IPS-11a (cell line): Measurements from ENCODE around the gene KIF26A.
"Not testable (repeated sequence)": the region's sequence is repeated elsewhere in the genome, so short reads cannot be mapped to it uniquely, and the experiment has no call there.

Source experiments
- H3K4me3 ChIP-seq: one replicate; pipeline ENCODE4 v1.5.1; 2013; ENCODE audit warnings: low read depth, low read length, control low read depth

Gene KIF26A

DNA sequence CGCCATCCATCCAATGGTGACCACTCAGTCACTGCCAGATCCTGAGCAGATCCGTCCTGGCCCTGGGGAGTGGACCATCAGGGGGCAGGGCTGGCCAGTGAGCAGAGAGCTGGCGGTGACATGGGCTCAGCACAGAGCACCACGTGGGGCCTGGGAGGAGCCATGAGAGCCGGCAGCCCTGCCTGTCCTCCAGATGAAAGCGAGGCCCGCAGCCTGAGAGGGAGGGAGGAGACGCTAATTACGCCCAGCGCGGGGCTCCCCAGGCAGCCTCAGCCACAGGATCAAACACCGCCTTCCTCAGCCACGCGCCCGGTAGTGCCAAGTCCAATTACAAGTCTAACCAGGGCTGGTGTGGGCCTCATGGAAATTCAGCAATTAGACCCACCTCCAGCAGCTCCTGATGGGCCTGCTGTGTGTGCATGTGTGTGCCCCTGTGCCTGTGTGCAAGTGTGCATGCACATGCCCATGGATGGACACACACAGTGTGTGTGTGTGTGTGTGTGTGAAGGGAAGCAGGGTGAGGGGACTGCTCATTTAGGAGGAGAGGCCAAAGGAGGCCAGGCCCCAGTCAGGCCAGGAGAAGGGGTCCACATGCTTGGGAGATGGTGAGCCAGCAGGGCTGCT, 68.0 kb downstream of the KIF26A start:
- no peak overlapping the region for H3K4me3 ChIP-seq

DNA sequence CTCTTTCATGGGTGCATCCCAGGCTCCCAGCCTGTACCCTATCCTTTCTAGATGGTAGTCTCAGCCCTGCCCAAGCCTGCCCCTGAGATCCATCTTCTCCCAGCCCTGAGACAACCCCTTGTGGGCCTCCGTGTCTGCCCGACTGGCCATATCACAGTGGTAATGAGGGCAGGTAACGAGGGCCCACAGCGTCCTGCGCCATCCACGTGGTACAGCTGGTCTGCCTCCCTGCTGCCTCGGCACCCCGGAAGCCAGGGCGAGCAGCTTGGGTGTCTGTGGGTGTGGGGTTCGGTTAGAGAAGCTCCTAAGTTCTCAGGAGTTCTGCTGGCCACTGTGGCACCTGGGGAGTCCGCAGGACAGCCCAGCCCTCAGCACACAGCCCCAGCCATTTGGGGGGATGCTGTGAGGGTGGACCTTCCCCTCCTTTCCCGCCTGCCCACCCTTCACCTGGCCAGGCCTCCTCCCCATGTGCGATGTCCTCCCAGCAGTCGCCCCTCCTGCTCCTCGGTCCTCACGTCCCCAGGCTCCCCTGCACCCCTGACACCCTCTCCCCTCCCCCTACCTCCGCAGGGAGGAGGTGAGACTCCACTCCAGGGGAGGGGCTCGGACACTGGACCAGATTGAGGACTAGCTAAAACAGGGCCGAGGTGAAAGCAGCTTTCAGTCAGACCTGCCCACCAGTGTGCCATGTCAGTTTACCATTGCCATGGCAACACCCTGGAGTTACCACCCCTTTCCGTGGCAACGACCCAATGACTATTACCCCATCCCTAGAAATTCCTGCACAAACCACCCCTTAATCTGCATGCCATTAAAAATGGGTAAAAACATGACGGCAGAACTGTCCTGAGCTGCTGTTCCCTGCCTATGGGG, 69.0 kb downstream of the KIF26A start:
- H3K4me3 ChIP-seq = no peak overlapping the region

- not testable (repeated sequence) for H3K4me3 ChIP-seq
These were observed 69.6 kb downstream of the KIF26A start for GRCh38 chr14:104208015-104208295.

DNA sequence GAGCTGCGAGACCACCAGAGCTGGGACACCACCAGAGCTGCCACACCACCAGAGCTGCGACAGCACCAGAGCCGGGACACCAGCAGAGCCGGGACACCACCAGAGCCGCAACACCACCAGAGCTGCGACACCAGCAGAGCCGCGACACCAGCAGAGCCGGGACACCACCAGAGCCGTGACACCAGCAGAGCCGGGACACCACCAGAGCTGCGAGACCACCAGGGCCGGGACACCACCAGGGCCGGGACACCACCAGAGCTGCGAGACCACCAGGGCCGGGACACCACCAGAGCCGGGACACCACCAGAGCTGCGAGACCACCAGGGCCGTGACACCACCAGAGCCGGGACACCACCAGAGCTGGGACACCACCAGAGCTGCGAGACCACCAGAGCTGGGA, 69.9 kb downstream of the KIF26A start:
- H3K4me3 ChIP-seq = not testable (repeated sequence)

GRCh38 chr14:104209071-104209470, 70.7 kb downstream of the KIF26A start:
- H3K4me3 ChIP-seq = not testable (repeated sequence)

- no peak overlapping the region for H3K4me3 ChIP-seq
These were observed 71.8 kb downstream of the KIF26A start for GRCh38 chr14:104209985-104210816.

GRCh38 chr14:104210817-104211195, 72.4 kb downstream of the KIF26A start:
- H3K4me3 ChIP-seq = no peak overlapping the region

DNA sequence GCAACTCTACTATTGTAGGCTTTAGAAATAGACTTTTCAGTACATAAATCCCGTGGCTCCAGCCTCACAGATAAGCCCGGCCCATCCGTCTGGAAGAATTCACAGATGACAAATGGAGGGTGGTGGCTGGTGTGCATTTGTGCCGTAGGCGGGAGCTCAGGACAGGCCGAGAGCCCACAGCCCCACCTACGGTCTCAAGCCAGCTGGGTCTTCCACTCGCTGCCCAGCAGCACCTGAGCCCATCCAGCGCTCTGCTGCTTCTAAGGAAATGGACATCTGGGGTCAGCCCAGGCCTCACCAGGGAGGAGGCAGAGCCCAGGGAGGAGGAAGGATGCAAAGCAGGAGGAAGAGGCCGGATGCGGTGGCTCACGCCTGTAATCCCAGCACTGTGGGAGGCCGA, 72.8 kb downstream of the KIF26A start:
- H3K4me3 ChIP-seq = no peak overlapping the region

GRCh38 chr14:104211741-104212140, 73.4 kb downstream of the KIF26A start:
- H3K4me3 ChIP-seq = no peak overlapping the region

DNA sequence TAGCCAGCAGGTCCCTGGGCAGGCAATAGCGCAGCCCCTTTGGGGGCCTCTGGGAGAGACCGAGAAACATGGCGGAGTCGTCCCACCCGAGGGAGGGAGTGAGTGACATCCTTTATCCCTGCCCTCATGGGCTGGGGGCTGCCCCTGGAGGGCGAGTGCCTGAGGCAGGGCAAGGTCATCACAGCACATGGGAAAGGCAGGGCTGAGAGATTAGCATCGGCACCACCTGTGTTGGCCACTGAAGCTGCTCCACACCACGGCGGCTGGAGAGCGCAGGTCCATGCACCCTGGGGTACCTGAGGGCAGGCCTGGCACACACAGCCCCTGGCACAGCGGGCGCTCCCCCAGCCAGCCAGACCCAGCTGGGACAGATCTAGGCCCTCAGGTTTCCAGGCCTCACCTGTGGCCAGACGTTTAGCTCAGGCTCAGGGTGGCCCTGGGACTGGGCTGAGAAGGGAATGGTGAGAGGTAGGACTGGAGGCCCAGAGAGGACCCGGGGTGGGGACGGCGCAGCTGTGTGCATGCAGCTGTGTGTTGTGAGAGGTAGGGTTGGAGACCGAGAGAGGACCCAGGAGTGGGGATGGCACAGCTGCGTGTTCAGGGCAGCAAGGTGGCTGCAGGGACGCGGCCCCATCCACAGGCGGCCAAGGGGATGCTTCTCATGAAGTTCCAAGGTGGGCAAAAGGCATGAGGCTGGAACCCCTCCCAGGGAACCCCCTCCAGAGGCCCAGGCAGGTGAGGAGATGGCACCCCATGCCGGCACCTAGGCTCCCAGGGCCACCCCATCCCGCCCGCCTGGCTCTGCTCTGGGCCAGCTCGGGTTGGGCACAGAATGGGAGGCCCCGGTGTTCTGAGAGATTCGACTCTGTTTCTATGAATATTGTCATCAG, 74.1 kb downstream of the KIF26A start:
- H3K4me3 ChIP-seq = no peak overlapping the region

GRCh38 chr14:104213301-104214034, 75.1 kb downstream of the KIF26A start:
- H3K4me3 ChIP-seq = no peak overlapping the region

DNA sequence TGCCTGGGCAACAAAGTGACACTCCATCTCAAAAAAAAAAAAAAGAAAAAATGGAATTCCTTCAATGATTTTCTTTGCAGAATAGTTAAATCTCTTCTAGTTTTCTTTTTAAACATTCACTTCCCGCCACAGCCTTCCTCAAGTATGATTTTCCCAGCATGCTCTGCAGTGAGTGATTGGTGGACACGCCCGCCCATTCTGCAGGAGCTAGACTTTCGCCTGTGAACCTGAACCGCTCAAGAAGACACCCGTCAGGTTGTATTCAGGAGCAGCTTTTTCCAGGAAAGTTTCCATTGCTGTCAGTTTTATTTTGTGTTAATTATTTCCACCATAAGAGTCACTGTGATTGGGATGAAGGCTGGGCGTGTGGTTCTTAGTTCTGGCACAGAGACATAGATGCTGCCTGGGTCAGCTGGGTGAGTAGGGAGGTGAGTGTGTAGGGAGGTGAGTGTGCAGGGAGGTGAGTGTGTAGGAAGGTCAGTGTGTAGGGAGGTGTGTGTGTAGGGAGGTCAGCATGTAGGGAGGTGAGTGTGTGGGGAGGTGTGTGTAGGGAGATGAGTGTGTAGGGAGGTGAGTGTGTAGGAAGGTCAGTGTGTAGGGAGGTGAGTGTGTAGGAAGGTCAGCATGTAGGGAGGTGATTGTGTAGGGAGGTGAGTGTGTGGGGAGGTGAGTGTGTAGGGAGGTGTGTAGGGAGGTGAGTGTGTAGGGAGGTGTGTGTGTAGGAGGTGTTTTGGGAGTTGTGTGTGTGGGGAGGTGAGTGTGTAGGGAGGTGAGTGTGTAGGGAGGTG, 76.2 kb downstream of the KIF26A start:
- no peak overlapping the region for H3K4me3 ChIP-seq

DNA sequence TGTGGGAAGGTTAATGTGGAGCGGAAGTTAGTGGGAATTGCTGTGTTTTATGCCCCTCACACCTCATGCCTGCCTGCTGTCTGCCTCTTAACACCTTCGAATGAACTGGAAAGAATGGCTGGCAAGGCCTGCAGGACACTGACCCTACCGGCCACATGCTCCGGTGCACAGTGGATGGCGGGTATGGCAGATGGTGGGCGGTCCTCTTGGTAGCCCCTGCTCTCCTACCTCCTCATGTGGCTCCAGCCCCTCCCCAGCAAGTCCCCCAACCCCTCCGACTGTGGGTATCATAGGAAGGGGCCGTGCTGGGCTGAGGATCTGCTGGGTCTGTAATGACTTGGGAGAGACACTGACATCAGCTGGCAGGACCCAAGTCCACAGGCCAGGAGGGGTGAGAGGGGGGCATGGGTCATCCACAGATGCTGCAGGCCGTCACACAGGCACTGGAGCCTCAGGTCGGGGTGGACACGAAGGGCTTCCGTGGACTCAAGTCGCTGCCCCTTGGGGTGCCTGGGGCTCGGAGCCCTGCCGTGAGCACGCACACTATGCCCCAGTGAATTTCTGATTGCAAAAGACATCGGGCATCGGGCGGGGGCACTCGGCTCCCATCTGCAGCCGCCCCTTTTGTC, 77.4 kb downstream of the KIF26A start:
- no peak overlapping the region for H3K4me3 ChIP-seq

DNA sequence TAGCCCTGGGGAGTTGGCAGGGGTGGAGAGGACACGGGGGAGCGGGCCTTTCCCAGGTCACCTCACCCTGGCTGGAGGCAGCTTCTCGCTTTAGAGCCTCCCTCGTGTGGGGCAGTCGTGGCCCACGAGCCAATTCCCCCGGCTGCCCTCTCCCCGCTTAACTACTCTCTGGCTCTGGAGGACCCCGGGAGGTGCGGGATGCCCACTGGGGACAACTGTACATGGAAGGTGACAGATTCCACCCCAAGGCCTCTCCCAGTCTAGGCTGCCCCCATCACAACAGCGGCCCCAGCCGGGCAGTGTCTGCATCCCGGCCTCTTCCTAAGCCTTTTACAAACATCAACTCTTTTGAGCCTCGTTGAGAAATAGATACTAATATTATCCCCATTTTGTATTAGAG, 78.1 kb downstream of the KIF26A start:
- no peak overlapping the region for H3K4me3 ChIP-seq

- no peak overlapping the region for H3K4me3 ChIP-seq
These were observed 79.3 kb downstream of the KIF26A start for GRCh38 chr14:104217486-104218360.

DNA sequence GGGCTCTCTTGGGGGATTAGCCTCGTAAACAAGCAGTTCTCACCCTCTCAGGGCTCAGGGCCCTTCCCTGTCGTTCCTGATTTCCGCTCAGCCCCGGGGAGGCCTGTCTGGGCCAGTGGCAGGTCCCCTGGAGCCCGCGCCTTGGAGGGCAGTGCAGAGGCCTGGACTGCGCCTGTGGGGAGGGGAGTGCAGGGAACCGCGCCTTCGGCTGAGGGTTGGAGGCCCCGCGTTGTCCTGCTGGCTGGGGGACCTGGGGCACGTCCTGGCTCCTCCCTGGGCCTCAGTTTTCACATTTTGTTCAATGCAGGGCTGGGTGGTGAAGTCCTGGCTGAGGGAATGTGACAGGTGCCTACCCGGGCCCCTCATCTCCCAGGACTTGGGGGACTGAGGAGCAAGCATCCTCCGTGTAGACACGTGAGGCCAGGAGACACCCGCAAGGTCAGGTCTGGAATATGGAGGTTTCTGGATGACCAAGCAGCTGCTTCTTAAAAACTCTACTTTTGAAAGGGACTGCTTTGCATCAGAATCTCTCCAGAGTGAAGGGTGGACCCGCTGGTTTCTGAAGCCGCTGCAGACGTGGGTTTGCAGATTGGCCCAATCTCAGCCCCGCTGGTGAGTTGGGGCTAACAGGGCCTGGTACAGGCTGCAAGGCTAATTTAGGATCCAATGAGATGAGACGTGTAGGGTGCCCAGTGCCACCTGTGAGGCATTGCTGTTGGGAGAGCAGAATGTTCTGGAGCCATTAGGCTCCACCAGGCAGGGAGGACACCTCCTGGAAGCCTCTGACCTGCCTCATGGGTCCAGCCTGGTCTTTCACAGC, 80.2 kb downstream of the KIF26A start:
- no peak overlapping the region for H3K4me3 ChIP-seq

DNA sequence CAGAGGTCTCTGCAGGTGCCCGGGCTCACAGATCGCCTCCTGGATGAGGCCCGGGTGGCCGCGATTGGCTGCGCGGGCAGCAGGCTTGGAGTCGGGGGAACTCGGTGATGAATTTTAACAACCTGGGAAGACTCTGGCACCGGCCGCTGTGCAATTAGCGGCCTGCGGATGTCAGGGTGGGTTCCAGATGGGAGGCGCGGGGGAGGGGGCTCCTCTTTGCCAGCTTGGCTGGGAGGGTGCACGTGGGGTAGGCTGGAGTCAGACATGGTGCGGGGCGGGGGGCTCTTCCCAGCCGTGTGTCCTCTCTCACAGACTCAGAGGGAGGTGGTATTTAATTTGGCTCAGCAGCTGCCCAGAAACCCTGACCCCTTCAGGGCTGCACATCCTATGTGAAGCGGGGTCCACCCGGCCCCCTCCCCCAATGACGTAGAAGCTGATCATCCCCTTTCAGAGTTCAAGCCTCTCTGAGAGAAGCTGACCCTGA, 81.4 kb downstream of the KIF26A start:
- no peak overlapping the region for H3K4me3 ChIP-seq
